ENCODE measurements around the gene MACROD2.

GRCh38 chr20:15561707-15562404, 1566.5 kb downstream of the MACROD2 start:
- TF ChIP-seq CTCF (conservative IDR thresholded peaks at IDR 0.05; ENCODE audit: low read depth, low read length) (no peak), EZH2 (IDR thresholded peaks at IDR 0.05; ENCODE audit: borderline replicate concordance, low read depth, low read length, poor library complexity, severe bottlenecking) (no peak)
